Nephron progenitor cell (in vitro differentiated cells): ENCODE measurements around the gene CRIP1.

Experiments used
- DNase-seq: peaks from one replicate; pipeline ENCODE4 v3.0.0; 2021
- H3K27ac Mint-ChIP-seq: 2 replicates; pipeline ENCODE4 v1.8.0; 2021; ENCODE audit warnings: mild to moderate bottlenecking, moderate library complexity, mixed read lengths
- H3K27me3 Mint-ChIP-seq: 2 replicates; pipeline ENCODE4 v1.8.0; 2021; ENCODE audit warnings: mild to moderate bottlenecking, low read depth, mixed read lengths; ENCODE audit not compliant: poor library complexity
- H3K36me3 Mint-ChIP-seq: 2 replicates; pipeline ENCODE4 v1.8.0; 2021; ENCODE audit warnings: low read depth, mixed read lengths
- H3K4me1 Mint-ChIP-seq: 2 replicates; pipeline ENCODE4 v1.8.0; 2021; ENCODE audit warnings: mixed read lengths
- H3K4me3 Mint-ChIP-seq: 2 replicates; pipeline ENCODE4 v1.8.0; 2021; ENCODE audit warnings: mild to moderate bottlenecking, moderate library complexity, mixed read lengths
- H3K9me3 Mint-ChIP-seq: 2 replicates; pipeline ENCODE4 v1.8.0; 2021; ENCODE audit warnings: mild to moderate bottlenecking, moderate library complexity, mixed read lengths
- CTCF ChIP-seq: fragments of 200-600 bp; sonication (generic); IDR thresholded peaks from 2 replicates; pipeline ENCODE4 v1.5.0; 2021; ENCODE audit warnings: antibody characterized with exemption

Gene CRIP1

GRCh38 chr14:105497671-105498429 lies 11.2 kb downstream of the CRIP1 start:
- no peak for DNase-seq
- Mint-ChIP-seq H3K27ac (no peak overlapping the region), H3K4me3 (no peak overlapping the region), H3K9me3 (no peaks in the 10 kb centered on the region), H3K36me3 (no peaks in the 10 kb centered on the region), H3K27me3 (no peaks in the 10 kb centered on the region), H3K4me1 (peaks cover 5% of the 10 kb centered on the region)
- TF ChIP-seq CTCF = no peak

GRCh38 chr14:105498430-105499255 lies 12.0 kb downstream of the CRIP1 start:
- Mint-ChIP-seq H3K4me1 (peaks cover 9% of the 10 kb centered on the region), H3K27me3 (no peaks in the 10 kb centered on the region), H3K36me3 (no peaks in the 10 kb centered on the region), H3K27ac (no peak overlapping the region), H3K4me3 (no peak overlapping the region), H3K9me3 (no peaks in the 10 kb centered on the region)
- TF ChIP-seq CTCF = no peak
- no peak for DNase-seq

GRCh38 chr14:105499256-105500035 lies 12.8 kb downstream of the CRIP1 start:
- TF ChIP-seq CTCF = no peak
- Mint-ChIP-seq H3K36me3 (no peaks in the 10 kb centered on the region), H3K4me3 (no peak overlapping the region), H3K27ac (no peak overlapping the region), H3K9me3 (no peaks in the 10 kb centered on the region), H3K4me1 (peaks cover 15% of the 10 kb centered on the region), H3K27me3 (no peaks in the 10 kb centered on the region)
- DNase-seq = no peak

GRCh38 chr14:105500036-105500725 lies 13.5 kb downstream of the CRIP1 start:
- Mint-ChIP-seq H3K27me3 (no peaks in the 10 kb centered on the region), H3K4me1 (peaks cover 16% of the 10 kb centered on the region), H3K27ac (no peak overlapping the region), H3K36me3 (no peaks in the 10 kb centered on the region), H3K9me3 (no peaks in the 10 kb centered on the region), H3K4me3 (no peak overlapping the region)
- TF ChIP-seq CTCF = no peak
- DNase-seq = no peak

DNA sequence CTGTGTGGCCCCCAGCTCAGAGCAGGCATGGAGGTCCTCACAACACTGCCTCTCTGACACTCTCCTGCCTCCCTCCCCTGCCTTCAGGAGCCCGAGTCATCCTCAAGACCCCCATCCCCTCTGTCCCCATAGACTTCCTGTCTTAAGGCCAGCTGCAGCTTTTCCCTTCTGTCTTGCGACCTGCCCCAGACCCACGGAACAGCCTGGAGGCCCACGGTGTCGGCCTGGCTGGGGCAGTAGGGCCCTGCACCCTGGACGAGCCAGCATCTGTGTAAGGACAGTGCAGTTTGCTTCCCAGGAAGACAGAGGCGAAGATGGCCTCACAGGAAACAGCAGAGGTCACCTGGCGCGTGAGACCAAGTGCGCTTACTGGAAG lies 14.0 kb downstream of the CRIP1 start:
- peaks cover 16% of the 10 kb centered on the region for H3K4me1 Mint-ChIP-seq
- DNase-seq = no peak
- no peak overlapping the region for H3K27ac Mint-ChIP-seq
- H3K36me3 Mint-ChIP-seq = no peaks in the 10 kb centered on the region
- H3K4me3 Mint-ChIP-seq = no peak overlapping the region
- H3K9me3 Mint-ChIP-seq = no peaks in the 10 kb centered on the region
- no peak for TF ChIP-seq CTCF
- no peaks in the 10 kb centered on the region for H3K27me3 Mint-ChIP-seq
